ENCODE results near the gene ANKRD44. TPM values are rescaled to one million over a fixed set of nuclear protein-coding genes. Genes with fewer than 3 reads are reported as not detected.

ANKRD44 gene
- total RNA-seq, 4 donors from 2014 or later: 9.1 to 20.8 (median 14.9) TPM

GRCh38 chr2:197191940-197192322, 118.6 kb downstream of the ANKRD44 start:
- no peak for TF ChIP-seq POLR2A (IDR thresholded peaks at IDR 0.05)
- no peak for TF ChIP-seq CTCF (IDR thresholded peaks at IDR 0.05)
- intact Hi-C loops (cut with DNase I; ENCODE audit: low total_unique reads): loop anchor here (10.0 kb wide), 1 partner anchor 183 kb away; no protein-coding TSS in a partner anchor
- H3K4me3 ChIP-seq (ENCODE audit: low read depth, poor library complexity, severe bottlenecking): no peak overlapping the region
- DNase-seq (ENCODE audit: low spot score in 2 of 2): no peak
- 78 to 84% methylated on average over 2 of the region's 2 CpGs for WGBS, 2 donors

GRCh38 chr2:197191177-197191939, 119.2 kb downstream of the ANKRD44 start:
- intact Hi-C loops (cut with DNase I; ENCODE audit: low total_unique reads): loop anchor here (10.0 kb wide), 1 partner anchor 183 kb away; no protein-coding TSS in a partner anchor
- H3K4me3 ChIP-seq (ENCODE audit: low read depth, poor library complexity, severe bottlenecking): no peak overlapping the region
- WGBS, 2 donors: 33 to 46% methylated on average over 4 of the region's 4 CpGs
- TF ChIP-seq CTCF (IDR thresholded peaks at IDR 0.05) (no peak), POLR2A (IDR thresholded peaks at IDR 0.05) (no peak)
- DNase-seq (ENCODE audit: low spot score in 2 of 2): no peak

GRCh38 chr2:197190100-197190432, 120.5 kb downstream of the ANKRD44 start:
- intact Hi-C loops (cut with DNase I; ENCODE audit: low total_unique reads): loop anchor here (10.0 kb wide), 1 partner anchor 185 kb away; no protein-coding TSS in a partner anchor
- no peak for DNase-seq (ENCODE audit: low spot score in 2 of 2)
- H3K4me3 ChIP-seq (ENCODE audit: low read depth, poor library complexity, severe bottlenecking): no peak overlapping the region
- TF ChIP-seq CTCF (IDR thresholded peaks at IDR 0.05) (no peak), POLR2A (IDR thresholded peaks at IDR 0.05) (no peak)
- 59 to 65% methylated on average over 3 of the region's 3 CpGs for WGBS, 2 donors

- H3K4me3 ChIP-seq (ENCODE audit: low read depth, poor library complexity, severe bottlenecking): no peak overlapping the region
- TF ChIP-seq CTCF (IDR thresholded peaks at IDR 0.05) (no peak), POLR2A (IDR thresholded peaks at IDR 0.05) (no peak)
- intact Hi-C loops (cut with DNase I; ENCODE audit: low total_unique reads): loop anchor here (10.0 kb wide), 1 partner anchor 185 kb away; no protein-coding TSS in a partner anchor
- no peak for DNase-seq (ENCODE audit: low spot score in 2 of 2)
- WGBS, 2 donors: 48 to 60% methylated on average over 10 of the region's 10 CpGs
Observed at GRCh38 chr2:197189426-197190099, 121.0 kb downstream of the ANKRD44 start.

- H3K4me3 ChIP-seq (ENCODE audit: low read depth, poor library complexity, severe bottlenecking): no peak overlapping the region
- intact Hi-C loops (cut with DNase I; ENCODE audit: low total_unique reads): no loop called here
- TF ChIP-seq POLR2A (IDR thresholded peaks at IDR 0.05): no peak
- TF ChIP-seq CTCF (IDR thresholded peaks at IDR 0.05): no peak
- DNase-seq (ENCODE audit: low spot score in 2 of 2): no peak
- WGBS, 2 donors: 91 to 94% methylated on average over 1 of the region's 1 CpG
Observed at GRCh38 chr2:197185676-197186075, 124.9 kb downstream of the ANKRD44 start.
